ENCODE results near the gene PID1. TPM values are rescaled to one million over a fixed set of nuclear protein-coding genes. Genes with fewer than 3 reads are reported as not detected.

PID1 gene
- total and polyA plus RNA-seq, 5 donors from 2014 or later: 0.09 TPM; not detected in 4

DNA sequence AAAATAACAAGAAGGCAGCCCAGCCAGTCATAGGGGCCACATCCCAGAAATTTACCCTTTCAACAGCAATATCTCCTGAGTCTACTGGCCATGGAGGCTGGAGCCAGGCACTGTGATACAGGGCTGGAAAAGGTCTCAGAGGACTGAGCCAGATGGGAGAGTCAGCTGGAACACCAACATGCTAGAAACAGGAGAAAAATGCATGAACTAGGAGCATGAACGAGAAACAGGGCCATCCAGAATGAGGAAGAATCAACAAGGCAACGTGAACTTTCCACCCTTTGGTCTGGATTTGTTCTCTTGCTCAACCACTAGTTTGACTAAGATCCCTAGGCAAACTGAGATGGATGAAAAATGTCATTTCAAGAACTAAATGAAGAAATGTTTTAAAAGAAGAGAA, 13.1 kb downstream of the PID1 start:
- H3K27me3 Mint-ChIP-seq: no peaks in the 10 kb centered on the region
- no peaks in the 10 kb centered on the region for H3K36me3 Mint-ChIP-seq

DNA sequence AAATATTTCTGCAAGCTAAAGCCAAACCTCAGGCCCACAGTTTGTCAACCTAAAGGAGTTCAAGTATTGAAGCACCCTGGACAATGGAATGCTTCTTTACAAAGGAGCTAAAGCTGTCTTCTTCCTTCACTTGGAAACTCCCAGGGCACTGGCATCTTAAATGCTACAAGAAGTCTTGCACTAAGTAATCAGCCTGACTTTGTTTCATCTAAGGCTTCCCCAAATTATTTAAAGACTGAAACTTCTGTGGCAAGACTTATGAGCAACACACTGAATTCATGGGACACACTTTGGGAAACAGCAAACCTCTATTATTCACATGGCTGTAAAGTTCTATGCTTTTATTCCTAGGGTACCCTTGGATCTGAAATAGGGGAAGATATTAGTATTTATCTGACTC, 14.7 kb downstream of the PID1 start:
- Histone ChIP-seq H3K27me3 (ENCODE audit: control insufficient read depth, insufficient read depth, low read length) (no peaks in the 10 kb centered on the region), H3K4me1 (ENCODE audit: control insufficient read depth, insufficient read depth, low read length, poor library complexity, severe bottlenecking) (no peaks in the 10 kb centered on the region), H3K9me3 (ENCODE audit: control insufficient read depth in 2 of 2, low read length in 2 of 2) (no peaks in the 10 kb centered on the region), H3K27ac (ENCODE audit: insufficient read depth, low read length, poor library complexity, severe bottlenecking) (no peak overlapping the region), H3K36me3 (ENCODE audit: control insufficient read depth, insufficient read depth, low read length) (no peaks in the 10 kb centered on the region), H3K4me3 (ENCODE audit: low read depth, low read length) (no peak overlapping the region)
- H3K9me3 Mint-ChIP-seq: peaks cover 0 to 11% (median 5%) of the 10 kb centered on the region in 7 donors
- H3K4me3 Mint-ChIP-seq: no peak overlapping the region
- H3K4me1 Mint-ChIP-seq: no peaks in the 10 kb centered on the region
- no peak for ATAC-seq (ENCODE audit: low read depth in 2 of 2)
- no peaks in the 10 kb centered on the region for H3K27me3 Mint-ChIP-seq
- no peak overlapping the region for H3K27ac Mint-ChIP-seq
- DNase-seq: no peak
- no peaks in the 10 kb centered on the region for H3K36me3 Mint-ChIP-seq

More for the DNA sequence above, 13.1 kb downstream of the PID1 start:
- Histone ChIP-seq H3K27me3 (ENCODE audit: control insufficient read depth, insufficient read depth, low read length) (no peaks in the 10 kb centered on the region), H3K27ac (ENCODE audit: insufficient read depth, low read length, poor library complexity, severe bottlenecking) (no peak overlapping the region), H3K4me3 (ENCODE audit: low read depth, low read length) (no peak overlapping the region), H3K9me3 (ENCODE audit: control insufficient read depth in 2 of 2, low read length in 2 of 2) (no peaks in the 10 kb centered on the region), H3K4me1 (ENCODE audit: control insufficient read depth, insufficient read depth, low read length, poor library complexity, severe bottlenecking) (no peaks in the 10 kb centered on the region), H3K36me3 (ENCODE audit: control insufficient read depth, insufficient read depth, low read length) (no peaks in the 10 kb centered on the region)
- H3K27ac Mint-ChIP-seq: no peak overlapping the region
- DNase-seq (no peak), ATAC-seq (ENCODE audit: low read depth in 2 of 2) (no peak)
- H3K4me1 Mint-ChIP-seq: no peaks in the 10 kb centered on the region
- no peak overlapping the region for H3K4me3 Mint-ChIP-seq
- peaks cover 0 to 15% (median 4%) of the 10 kb centered on the region in 7 donors for H3K9me3 Mint-ChIP-seq

DNA sequence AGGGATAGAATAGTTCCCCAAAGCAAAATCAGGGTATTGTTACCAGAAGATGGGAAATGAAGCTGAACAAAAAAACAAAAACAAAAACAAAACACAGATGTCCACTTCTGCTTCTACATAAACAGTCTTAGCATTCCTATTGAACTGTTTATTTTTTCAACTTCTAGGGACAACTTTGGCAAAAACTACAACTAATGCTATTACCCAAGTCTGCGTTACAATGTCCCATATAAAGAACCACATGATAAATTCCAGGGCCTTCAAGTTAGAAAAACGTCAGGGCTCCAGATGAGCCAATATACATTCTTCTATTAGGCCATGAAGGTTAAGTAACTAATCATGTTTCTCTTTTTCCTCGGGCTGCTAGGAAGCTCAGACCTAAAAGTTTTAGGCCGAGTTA, 16.9 kb downstream of the PID1 start:
- Mint-ChIP-seq H3K36me3 (no peaks in the 10 kb centered on the region), H3K4me3 (no peak overlapping the region), H3K27ac (no peak overlapping the region), H3K27me3 (no peaks in the 10 kb centered on the region), H3K4me1 (no peaks in the 10 kb centered on the region), H3K9me3 (peaks cover 0 to 7% (median 3%) of the 10 kb centered on the region in 7 donors)
- no peak for DNase-seq
- ATAC-seq (ENCODE audit: low read depth in 2 of 2): no peak
- H3K27me3 ChIP-seq (ENCODE audit: control insufficient read depth, insufficient read depth, low read length): no peaks in the 10 kb centered on the region
- H3K36me3 ChIP-seq (ENCODE audit: control insufficient read depth, insufficient read depth, low read length): no peaks in the 10 kb centered on the region
- H3K4me1 ChIP-seq (ENCODE audit: control insufficient read depth, insufficient read depth, low read length, poor library complexity, severe bottlenecking): no peaks in the 10 kb centered on the region
- no peaks in the 10 kb centered on the region for H3K9me3 ChIP-seq (ENCODE audit: control insufficient read depth in 2 of 2, low read length in 2 of 2)
- no peak overlapping the region for H3K27ac ChIP-seq (ENCODE audit: insufficient read depth, low read length, poor library complexity, severe bottlenecking)
- no peak overlapping the region for H3K4me3 ChIP-seq (ENCODE audit: low read depth, low read length)

- H3K4me1 ChIP-seq (ENCODE audit: control insufficient read depth, insufficient read depth, low read length, poor library complexity, severe bottlenecking): no peaks in the 10 kb centered on the region
- DNase-seq: no peak
- no peak for ATAC-seq (ENCODE audit: low read depth in 2 of 2)
- H3K27ac Mint-ChIP-seq: no peak overlapping the region
- H3K36me3 ChIP-seq (ENCODE audit: control insufficient read depth, insufficient read depth, low read length): no peaks in the 10 kb centered on the region
- peaks cover 0 to 6% (median 3%) of the 10 kb centered on the region in 7 donors for H3K9me3 Mint-ChIP-seq
- no peaks in the 10 kb centered on the region for H3K27me3 Mint-ChIP-seq
- no peak overlapping the region for H3K4me3 ChIP-seq (ENCODE audit: low read depth, low read length)
- no peak overlapping the region for H3K4me3 Mint-ChIP-seq
- no peaks in the 10 kb centered on the region for H3K36me3 Mint-ChIP-seq
- no peaks in the 10 kb centered on the region for H3K4me1 Mint-ChIP-seq
- H3K9me3 ChIP-seq (ENCODE audit: control insufficient read depth in 2 of 2, low read length in 2 of 2): no peaks in the 10 kb centered on the region
- H3K27ac ChIP-seq (ENCODE audit: insufficient read depth, low read length, poor library complexity, severe bottlenecking): no peak overlapping the region
- no peaks in the 10 kb centered on the region for H3K27me3 ChIP-seq (ENCODE audit: control insufficient read depth, insufficient read depth, low read length)
These were observed 18.1 kb downstream of the PID1 start for GRCh38 chr2:229252996-229253395.

DNA sequence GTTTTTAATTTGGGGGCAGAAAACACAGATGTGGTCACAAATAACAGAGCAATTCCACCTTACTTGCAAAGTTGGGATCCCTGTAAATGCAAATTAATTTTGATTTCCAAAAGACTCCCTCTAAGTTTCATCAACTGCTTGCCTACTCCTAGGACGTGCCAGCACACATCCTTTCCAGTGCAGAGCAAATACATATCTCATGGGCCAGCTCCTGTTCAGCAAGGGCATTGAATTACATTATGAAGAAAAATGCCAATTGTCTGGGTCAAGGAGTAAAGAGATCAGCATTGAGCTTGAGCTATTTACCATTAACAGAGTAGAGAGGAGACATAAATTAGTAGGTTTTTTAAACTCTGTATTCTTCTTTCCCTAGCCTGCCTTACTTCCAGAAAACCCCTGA, 18.8 kb downstream of the PID1 start:
- no peaks in the 10 kb centered on the region for H3K36me3 ChIP-seq (ENCODE audit: control insufficient read depth, insufficient read depth, low read length)
- Mint-ChIP-seq H3K9me3 (peaks cover 1 to 7% (median 3%) of the 10 kb centered on the region in 7 donors), H3K4me1 (no peaks in the 10 kb centered on the region), H3K36me3 (no peaks in the 10 kb centered on the region), H3K27ac (no peak overlapping the region), H3K4me3 (no peak overlapping the region), H3K27me3 (no peaks in the 10 kb centered on the region)
- ATAC-seq (ENCODE audit: low read depth in 2 of 2) (no peak), DNase-seq (no peak)
- no peak overlapping the region for H3K27ac ChIP-seq (ENCODE audit: insufficient read depth, low read length, poor library complexity, severe bottlenecking)
- no peaks in the 10 kb centered on the region for H3K27me3 ChIP-seq (ENCODE audit: control insufficient read depth, insufficient read depth, low read length)
- H3K4me3 ChIP-seq (ENCODE audit: low read depth, low read length): no peak overlapping the region
- no peaks in the 10 kb centered on the region for H3K9me3 ChIP-seq (ENCODE audit: control insufficient read depth in 2 of 2, low read length in 2 of 2)
- no peaks in the 10 kb centered on the region for H3K4me1 ChIP-seq (ENCODE audit: control insufficient read depth, insufficient read depth, low read length, poor library complexity, severe bottlenecking)

DNA sequence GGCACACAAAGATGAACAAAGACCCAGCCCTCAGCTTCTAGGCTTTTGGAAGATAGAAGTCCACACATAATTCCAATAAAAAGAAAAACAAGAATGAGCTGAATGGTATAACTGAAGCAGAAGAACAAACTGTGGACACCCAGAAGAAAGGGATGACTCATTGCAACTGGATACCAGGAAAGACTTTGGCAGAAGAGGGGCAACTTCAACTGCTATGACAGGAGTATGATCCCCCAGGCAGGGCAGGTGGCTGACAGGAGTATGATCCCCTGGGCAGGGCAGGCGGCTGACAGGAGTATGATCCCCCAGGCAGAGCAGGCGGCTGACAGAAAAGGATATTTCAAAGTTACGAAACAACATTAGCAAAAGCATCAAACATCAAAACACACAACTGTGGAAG, 21.6 kb downstream of the PID1 start:
- no peak overlapping the region for H3K27ac Mint-ChIP-seq
- ATAC-seq (ENCODE audit: low read depth in 2 of 2) (no peak), DNase-seq (no peak)

DNA sequence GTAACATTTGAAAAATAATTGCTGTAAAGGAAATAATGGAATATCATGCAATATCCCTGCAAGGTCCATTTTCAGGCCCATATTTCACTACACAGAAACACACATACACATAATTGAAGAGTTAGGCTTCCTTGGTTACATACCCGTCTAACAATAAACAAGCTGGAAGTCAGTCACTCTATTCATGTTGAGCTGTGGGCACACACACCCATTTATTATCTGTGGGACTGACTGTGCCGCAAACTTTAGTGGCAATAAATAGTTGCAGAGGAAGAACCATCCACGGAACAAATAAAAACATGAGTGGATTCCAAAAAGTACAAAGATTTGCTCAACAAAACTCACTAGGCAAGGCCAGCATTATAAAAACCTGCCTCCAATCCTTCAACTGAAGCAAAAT, 24.8 kb downstream of the PID1 start:
- Mint-ChIP-seq H3K27ac (no peak overlapping the region), H3K4me3 (no peak overlapping the region)

More for the DNA sequence above, 21.6 kb downstream of the PID1 start:
- H3K9me3 ChIP-seq (ENCODE audit: control insufficient read depth in 2 of 2, low read length in 2 of 2): no peaks in the 10 kb centered on the region
- no peaks in the 10 kb centered on the region for H3K36me3 ChIP-seq (ENCODE audit: control insufficient read depth, insufficient read depth, low read length)
- no peaks in the 10 kb centered on the region for H3K27me3 Mint-ChIP-seq
- peaks cover 1 to 7% (median 4%) of the 10 kb centered on the region in 7 donors for H3K9me3 Mint-ChIP-seq
- H3K4me1 ChIP-seq (ENCODE audit: control insufficient read depth, insufficient read depth, low read length, poor library complexity, severe bottlenecking): no peaks in the 10 kb centered on the region
- H3K4me3 ChIP-seq (ENCODE audit: low read depth, low read length): no peak overlapping the region
- no peaks in the 10 kb centered on the region for H3K4me1 Mint-ChIP-seq
- no peak overlapping the region for H3K27ac ChIP-seq (ENCODE audit: insufficient read depth, low read length, poor library complexity, severe bottlenecking)
- H3K36me3 Mint-ChIP-seq: no peaks in the 10 kb centered on the region
- no peak overlapping the region for H3K4me3 Mint-ChIP-seq
- no peaks in the 10 kb centered on the region for H3K27me3 ChIP-seq (ENCODE audit: control insufficient read depth, insufficient read depth, low read length)

DNA sequence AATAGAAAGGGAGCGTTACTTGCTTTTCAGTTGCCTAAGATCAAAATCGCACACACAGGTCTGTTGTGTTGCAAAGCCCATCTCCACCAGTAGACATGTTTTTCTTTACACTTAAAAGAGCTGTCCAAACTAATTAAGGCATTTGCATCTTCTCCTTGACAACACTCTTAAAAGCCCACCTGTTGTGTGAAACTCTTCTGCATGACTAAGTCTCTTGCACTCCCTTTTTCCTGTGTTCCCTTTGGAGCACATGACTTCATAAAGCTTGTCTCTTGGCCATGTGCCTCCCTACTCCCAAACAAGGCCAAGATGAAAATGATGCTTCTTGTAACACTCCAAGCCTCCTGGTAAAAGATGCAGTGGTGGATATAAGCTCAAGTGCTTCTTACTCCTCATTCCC, 26.1 kb downstream of the PID1 start:
- DNase-seq (no peak), ATAC-seq (ENCODE audit: low read depth in 2 of 2) (no peak)
- Mint-ChIP-seq H3K36me3 (no peaks in the 10 kb centered on the region), H3K4me1 (no peaks in the 10 kb centered on the region), H3K27me3 (no peaks in the 10 kb centered on the region), H3K27ac (no peak overlapping the region), H3K9me3 (peaks cover 4 to 27% (median 7%) of the 10 kb centered on the region in 7 donors), H3K4me3 (no peak overlapping the region)
- Histone ChIP-seq H3K27me3 (ENCODE audit: control insufficient read depth, insufficient read depth, low read length) (no peaks in the 10 kb centered on the region), H3K4me1 (ENCODE audit: control insufficient read depth, insufficient read depth, low read length, poor library complexity, severe bottlenecking) (no peaks in the 10 kb centered on the region), H3K27ac (ENCODE audit: insufficient read depth, low read length, poor library complexity, severe bottlenecking) (no peak overlapping the region), H3K36me3 (ENCODE audit: control insufficient read depth, insufficient read depth, low read length) (no peaks in the 10 kb centered on the region), H3K4me3 (ENCODE audit: low read depth, low read length) (no peak overlapping the region), H3K9me3 (ENCODE audit: control insufficient read depth in 2 of 2, low read length in 2 of 2) (no peaks in the 10 kb centered on the region)

More for the DNA sequence above, 24.8 kb downstream of the PID1 start:
- H3K27me3 Mint-ChIP-seq: no peaks in the 10 kb centered on the region
- no peaks in the 10 kb centered on the region for H3K9me3 ChIP-seq (ENCODE audit: control insufficient read depth in 2 of 2, low read length in 2 of 2)
- no peak overlapping the region for H3K27ac ChIP-seq (ENCODE audit: insufficient read depth, low read length, poor library complexity, severe bottlenecking)
- no peak overlapping the region for H3K4me3 ChIP-seq (ENCODE audit: low read depth, low read length)
- no peak for DNase-seq
- no peak for ATAC-seq (ENCODE audit: low read depth in 2 of 2)
- no peaks in the 10 kb centered on the region for H3K36me3 ChIP-seq (ENCODE audit: control insufficient read depth, insufficient read depth, low read length)
- H3K9me3 Mint-ChIP-seq: peaks cover 4 to 13% (median 6%) of the 10 kb centered on the region in 7 donors
- no peaks in the 10 kb centered on the region for H3K36me3 Mint-ChIP-seq
- no peaks in the 10 kb centered on the region for H3K4me1 Mint-ChIP-seq
- H3K27me3 ChIP-seq (ENCODE audit: control insufficient read depth, insufficient read depth, low read length): no peaks in the 10 kb centered on the region
- H3K4me1 ChIP-seq (ENCODE audit: control insufficient read depth, insufficient read depth, low read length, poor library complexity, severe bottlenecking): no peaks in the 10 kb centered on the region
